Endometrial microvascular endothelial cells (primary cell): ENCODE data around the gene SPOCK1. TPM values are rescaled to one million over a fixed set of nuclear protein-coding genes. Genes with fewer than 3 reads are reported as not detected.
"Not testable (repeated sequence)": the region's sequence is repeated elsewhere in the genome, so short reads cannot be mapped to it uniquely, and the experiment has no call there.

Experiments
- in situ Hi-C: cut with HindIII; loops from 2 replicates; pipeline ENCODE4 v1.10.0; 2017; ENCODE audit warnings: low sequenced_read_pairs, low pct_unique_long_range_greater_than_20kb; ENCODE audit errors: inconsistent ontology term
- total RNA-seq: library from RNA; depleted of rRNA; stranded (reverse); fragments of >200 nt; gene quantifications from one replicate; pipeline ENCODE4 v1.2.3, GENCODE V29; 2015; ENCODE audit errors: inconsistent ontology term

SPOCK1 gene
- 8.7 TPM for total RNA-seq

- in situ Hi-C loops = no loop called here
Measured at GRCh38 chr5:137498736-137499505, at the start of gene SPOCK1. SPOCK1 (minus strand) TSS chr5:137499326.

DNA sequence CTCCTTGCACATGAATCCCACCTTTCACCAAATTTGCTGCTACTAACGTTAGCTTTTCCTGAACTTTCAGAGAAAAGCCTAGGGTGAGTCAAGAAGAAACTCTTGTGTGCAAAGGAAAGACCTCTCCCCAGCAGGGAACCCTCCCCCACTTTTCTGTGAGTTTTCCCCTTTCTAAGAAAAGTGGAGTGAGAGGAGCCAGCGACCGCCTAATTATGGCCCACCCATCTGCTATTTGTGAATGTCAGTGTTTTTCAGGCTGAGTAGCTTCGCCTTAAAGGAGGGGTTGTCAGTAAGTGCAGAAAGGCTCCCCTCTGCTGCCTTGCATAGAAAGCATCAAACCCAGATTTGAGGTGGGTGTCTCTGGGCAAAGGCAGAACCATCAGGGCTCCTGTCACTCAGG lies 46.8 kb upstream of the SPOCK1 start:
- in situ Hi-C loops = no loop called here

DNA sequence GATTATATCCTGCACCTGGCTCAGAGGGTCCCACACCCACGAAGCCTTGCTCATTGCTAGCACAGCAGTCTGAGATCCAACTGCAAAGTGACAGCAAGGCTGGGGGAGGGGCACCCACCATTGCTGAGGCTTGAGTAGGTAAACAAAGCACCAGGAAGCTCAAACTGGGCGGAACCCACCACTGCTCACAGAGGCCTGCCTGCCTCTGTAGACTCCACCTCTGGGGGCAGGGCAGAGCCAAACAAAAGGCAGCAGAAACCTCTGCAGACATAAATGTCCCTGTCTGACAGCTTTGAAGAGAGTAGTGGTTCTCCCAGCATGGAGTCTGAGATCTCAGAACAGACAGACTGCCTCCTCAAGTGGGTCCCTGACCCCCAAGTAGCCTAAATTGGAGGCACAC lies 36.3 kb upstream of the SPOCK1 start:
- in situ Hi-C loops = not testable (repeated sequence)

GRCh38 chr5:137533963-137534362 lies 34.8 kb upstream of the SPOCK1 start:
- in situ Hi-C loops = no loop called here

GRCh38 chr5:137531266-137531665 lies 32.1 kb upstream of the SPOCK1 start:
- in situ Hi-C loops = no loop called here

DNA sequence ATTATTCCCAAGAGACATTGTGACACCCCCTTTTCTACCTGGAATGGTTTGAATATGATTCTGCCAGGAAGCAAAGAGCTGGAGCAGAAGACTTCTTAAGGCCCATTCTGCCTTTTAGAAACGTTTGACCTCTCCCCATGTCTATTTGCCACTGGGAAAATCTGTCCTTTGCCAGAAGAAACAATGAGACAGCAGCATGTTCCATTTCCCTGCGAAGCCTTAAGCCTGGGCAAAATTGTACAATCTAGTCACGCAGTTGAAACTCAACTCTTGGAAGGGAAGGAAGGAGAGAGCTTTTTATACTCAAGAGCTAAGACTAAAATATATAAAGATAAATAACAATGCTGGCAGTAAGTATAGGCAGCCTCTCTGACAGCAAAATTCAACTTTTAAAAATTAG lies 22.1 kb upstream of the SPOCK1 start:
- in situ Hi-C loops = no loop called here

DNA sequence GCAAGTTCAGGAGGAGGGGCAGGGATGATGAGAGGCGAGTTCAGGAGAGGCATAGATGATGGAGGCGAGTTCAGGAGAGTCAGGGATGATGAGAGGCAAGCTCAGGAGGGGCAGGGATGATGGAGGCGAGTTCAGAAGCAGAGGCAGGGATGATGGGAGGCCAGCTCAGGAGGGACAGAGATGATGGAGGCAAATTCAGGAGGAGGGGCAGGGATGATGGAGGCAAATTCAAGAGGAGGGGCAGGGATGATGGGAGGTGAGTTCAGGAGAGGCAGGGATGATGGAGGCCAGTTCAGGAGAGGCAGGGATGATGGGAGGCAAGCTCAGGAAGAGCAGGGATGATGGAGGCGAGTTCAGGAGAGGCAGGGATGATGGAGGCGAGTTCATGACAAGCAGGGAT lies 17.8 kb upstream of the SPOCK1 start:
- in situ Hi-C loops = no loop called here

DNA sequence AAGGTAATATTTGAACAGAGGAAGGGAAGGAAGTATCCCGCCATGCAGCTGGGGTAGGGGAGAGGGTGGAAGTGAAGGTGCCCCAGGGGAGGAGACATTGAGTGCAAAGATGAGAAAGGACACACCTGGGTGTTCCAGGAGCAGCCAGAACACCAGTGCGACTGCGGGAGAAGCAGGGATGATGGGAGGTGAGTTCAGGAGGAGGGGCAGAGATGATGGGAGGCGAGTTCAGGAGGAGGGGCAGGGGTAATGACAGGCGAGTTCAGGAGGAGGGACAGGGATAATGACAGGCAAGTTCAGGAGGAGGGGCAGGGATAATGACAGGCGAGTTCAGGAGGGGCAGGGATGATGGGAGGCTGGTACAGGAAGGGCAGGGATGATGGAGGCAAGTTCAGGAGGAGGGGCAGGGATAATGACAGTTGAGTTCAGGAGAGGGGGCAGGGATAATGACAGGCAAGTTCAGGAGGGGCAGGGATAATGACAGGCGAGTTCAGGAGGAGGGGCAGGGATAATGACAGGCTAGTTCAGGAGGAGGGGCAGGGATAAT lies 17.2 kb upstream of the SPOCK1 start:
- in situ Hi-C loops = no loop called here

- in situ Hi-C loops = no loop called here
Measured at GRCh38 chr5:137515238-137515637, 16.1 kb upstream of the SPOCK1 start.

DNA sequence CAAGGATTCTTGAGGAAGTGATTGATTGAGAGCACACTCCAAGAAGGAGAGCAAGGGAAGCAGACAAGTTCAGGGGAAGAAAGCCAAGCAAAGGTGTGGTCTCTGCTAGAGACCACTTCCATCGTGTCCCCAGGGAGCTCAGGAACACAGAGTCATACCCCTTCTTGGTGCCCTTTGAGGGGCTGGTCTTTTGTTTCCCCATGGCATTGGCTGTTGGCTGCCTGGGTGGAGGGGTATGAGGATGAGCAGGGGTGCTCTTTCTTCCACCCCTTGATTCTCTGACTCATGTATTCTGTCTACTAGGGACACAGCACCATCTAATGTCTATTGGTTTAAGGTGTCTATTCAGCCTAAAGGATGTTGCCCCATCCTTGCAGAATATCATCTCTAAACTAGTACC lies 11.5 kb upstream of the SPOCK1 start:
- in situ Hi-C loops = no loop called here

- in situ Hi-C loops = no loop called here
Measured at GRCh38 chr5:137507150-137507549, 8.0 kb upstream of the SPOCK1 start.

DNA sequence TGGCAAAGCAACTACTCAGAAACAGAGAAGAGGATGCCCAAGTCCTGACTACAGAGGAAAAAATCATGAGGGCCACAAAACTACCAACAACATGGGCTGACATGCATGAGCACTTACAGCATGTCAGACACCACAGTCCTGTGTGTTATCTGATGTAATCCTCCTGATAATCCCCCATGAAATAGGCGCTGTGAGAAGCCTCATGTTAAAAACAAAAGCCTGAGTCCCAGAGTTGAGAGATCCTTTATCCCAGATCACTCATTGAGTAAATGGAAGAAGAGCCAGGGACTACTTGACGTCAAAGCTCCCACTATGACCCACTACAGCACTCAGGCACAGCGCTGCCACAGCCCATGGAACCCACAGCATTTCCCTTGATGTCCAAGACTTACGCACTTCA lies 7.2 kb upstream of the SPOCK1 start:
- in situ Hi-C loops = no loop called here

GRCh38 chr5:137504916-137505315 lies 5.8 kb upstream of the SPOCK1 start:
- in situ Hi-C loops = no loop called here

DNA sequence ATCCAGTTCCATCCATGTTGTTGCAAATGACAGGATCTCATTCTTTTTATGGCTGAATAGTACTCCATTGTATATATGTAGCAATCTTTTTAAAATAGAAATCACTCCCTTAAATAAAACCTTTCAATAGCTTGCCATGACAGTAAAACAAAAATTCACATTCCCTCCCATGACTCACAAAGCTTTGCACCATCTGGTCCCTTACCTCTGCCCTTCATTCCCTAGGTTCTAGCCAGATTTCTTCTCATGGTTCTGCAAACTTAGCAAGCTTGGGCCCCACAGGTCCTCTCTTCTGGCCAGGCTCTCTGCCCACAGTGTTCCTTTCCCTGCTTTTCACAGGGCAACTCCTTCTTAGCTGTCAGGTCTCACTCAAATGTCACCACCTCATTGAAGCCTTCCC lies 4.3 kb upstream of the SPOCK1 start:
- in situ Hi-C loops = no loop called here

- in situ Hi-C loops = no loop called here
Measured at GRCh38 chr5:137502632-137503031, 3.5 kb upstream of the SPOCK1 start.

- in situ Hi-C loops = no loop called here
Measured at GRCh38 chr5:137501846-137502406, 2.8 kb upstream of the SPOCK1 start.

DNA sequence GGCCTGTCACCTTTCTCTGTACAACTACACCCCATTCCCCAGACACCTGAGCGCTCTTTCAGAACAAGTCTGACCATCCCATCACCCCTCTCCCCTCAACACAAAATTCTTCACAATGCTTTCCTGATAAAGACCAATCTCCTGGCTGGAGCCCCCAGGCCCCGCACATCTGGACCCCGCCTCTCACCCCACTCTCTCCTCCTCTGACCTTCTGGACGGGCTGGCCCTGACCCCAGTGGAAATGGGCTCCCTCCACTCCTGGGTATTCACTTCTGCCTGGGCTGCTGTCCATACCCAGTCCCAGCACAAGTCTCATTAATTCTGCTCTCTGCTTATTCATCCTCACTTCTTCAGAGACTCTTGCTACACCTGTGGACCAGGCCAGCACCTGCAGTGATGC lies 2.1 kb upstream of the SPOCK1 start:
- in situ Hi-C loops = no loop called here

- in situ Hi-C loops = no loop called here
Measured at GRCh38 chr5:137500615-137501225, 1.6 kb upstream of the SPOCK1 start.

DNA sequence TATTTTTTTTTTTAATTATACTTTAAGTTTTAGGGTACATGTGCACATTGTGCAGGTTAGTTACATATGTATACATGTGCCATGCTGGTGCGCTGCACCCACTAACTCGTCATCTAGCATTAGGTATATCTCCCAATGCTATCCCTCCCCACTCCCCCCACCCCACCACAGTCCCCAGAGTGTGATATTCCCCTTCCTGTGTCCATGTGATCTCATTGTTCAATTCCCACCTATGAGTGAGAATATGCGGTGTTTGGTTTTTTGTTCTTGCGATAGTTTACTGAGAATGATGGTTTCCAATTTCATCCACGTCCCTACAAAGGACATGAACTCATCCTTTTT lies 351 bp upstream of the SPOCK1 start:
- in situ Hi-C loops = not testable (repeated sequence)

DNA sequence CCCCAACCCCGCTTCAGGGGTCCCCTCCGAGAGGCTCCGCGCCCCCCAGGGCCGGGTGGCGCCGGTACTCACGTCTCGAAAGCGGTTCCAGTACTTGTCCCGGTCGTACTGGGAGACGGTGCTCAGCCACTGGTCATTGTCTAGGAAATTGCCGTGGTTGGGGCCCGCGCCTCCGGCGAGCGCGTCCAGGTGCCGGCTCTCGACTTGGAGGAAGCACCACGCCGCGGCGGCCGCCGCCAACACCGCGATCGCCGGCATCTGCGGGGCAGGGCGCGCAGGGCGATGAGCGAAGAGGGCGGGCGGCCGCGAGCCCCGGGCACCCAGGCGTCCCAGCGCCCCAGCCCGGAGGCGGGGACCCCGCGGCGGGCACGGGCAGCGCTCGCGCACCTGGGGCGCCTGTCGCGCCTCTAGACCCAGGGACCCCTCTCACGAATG lies 808 bp downstream of the SPOCK1 start:
- in situ Hi-C loops = no loop called here
